ENCODE results near the gene SIGLEC9.

DNA sequence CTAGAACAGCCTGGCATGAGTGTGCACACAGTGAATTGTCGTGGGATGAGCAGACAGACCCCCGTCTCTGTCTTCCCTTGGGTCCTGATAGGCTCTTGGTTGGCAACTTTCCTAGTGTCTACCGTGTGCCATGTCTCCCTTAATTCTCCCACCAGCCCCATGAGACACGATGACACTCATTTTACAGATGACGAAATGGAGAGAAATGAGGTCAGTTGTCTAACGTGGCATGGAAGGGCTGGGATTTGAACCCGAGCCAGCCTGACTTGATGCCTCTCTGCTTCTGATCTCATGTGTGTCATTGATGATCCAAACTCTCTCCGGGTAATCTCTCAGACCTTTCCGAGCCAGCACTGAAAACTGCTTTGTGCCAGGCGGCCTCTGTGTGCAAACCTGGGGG, 33.6 kb upstream of the SIGLEC9 start:
- TF ChIP-seq CTCF (IDR thresholded peaks at IDR 0.05; ENCODE audit: low read length) = no peak
- TF ChIP-seq EZH2phosphoT487 (IDR thresholded peaks at IDR 0.05; ENCODE audit: low read length) = no peak
- TF ChIP-seq EZH2 (optimal IDR thresholded peaks at IDR 0.05; ENCODE audit: low read depth, low read length) = no peak

Data from MM.1S (cell line).